GM23338 (cell line): Measurements from ENCODE around the gene CYP4Z1. TPM values are rescaled to one million over a fixed set of nuclear protein-coding genes. Genes with fewer than 3 reads are reported as not detected.
"Not testable (repeated sequence)": the region's sequence is repeated elsewhere in the genome, so short reads cannot be mapped to it uniquely, and the experiment has no call there.

Experiments
- ATAC-seq: fragments of 200-7000 bp; cut with Tn5 transposase; 3 replicates; pipeline ENCODE4 v1.9.1; 2020
- DNase-seq: peaks from one replicate; pipeline ENCODE4 v3.0.0-alpha.2; 2015; ENCODE audit warnings: low spot score
- H2AFZ ChIP-seq: fragments of 200-600 bp; sonication (generic); 2 replicates; pipeline ENCODE4 v1.8.0; 2016; ENCODE audit warnings: antibody characterized with exemption, mild to moderate bottlenecking, moderate library complexity
- H3F3A ChIP-seq: fragments of 200-600 bp; sonication (generic); replicated peaks from 2 replicates; pipeline ENCODE4 v1.8.0; 2017; ENCODE audit warnings: antibody characterized with exemption, mixed run types, low read depth
- H3K27ac ChIP-seq: fragments of 200-600 bp; sonication (generic); 2 replicates; pipeline ENCODE4 v1.6.1; 2016; ENCODE audit warnings: low read depth
- H3K27me3 ChIP-seq: fragments of 200-600 bp; sonication (generic); 2 replicates; pipeline ENCODE4 v1.8.0; 2016; ENCODE audit warnings: mild to moderate bottlenecking, mixed run types, moderate library complexity; ENCODE audit not compliant: insufficient read depth
- H3K36me3 ChIP-seq: fragments of 200-600 bp; sonication (generic); 2 replicates; pipeline ENCODE4 v1.8.0; 2016; ENCODE audit warnings: mild to moderate bottlenecking; ENCODE audit not compliant: insufficient read depth
- H3K4me1 ChIP-seq: fragments of 200-600 bp; sonication (generic); 2 replicates; pipeline ENCODE4 v1.8.0; 2016; ENCODE audit warnings: mild to moderate bottlenecking, moderate library complexity; ENCODE audit not compliant: insufficient read depth
- H3K4me2 ChIP-seq: fragments of 200-600 bp; sonication (generic); 2 replicates; pipeline ENCODE4 v1.7.1; 2017; ENCODE audit warnings: mixed run types
- H3K4me3 ChIP-seq: fragments of 200-600 bp; sonication (generic); 2 replicates; pipeline ENCODE4 v1.6.1; 2016; ENCODE audit warnings: mixed run types
- H3K79me2 ChIP-seq: fragments of 200-600 bp; sonication (generic); replicated peaks from 2 replicates; pipeline ENCODE4 v1.8.0; 2017; ENCODE audit warnings: mild to moderate bottlenecking; ENCODE audit not compliant: insufficient read depth
- H3K9me2 ChIP-seq: fragments of 200-600 bp; sonication (generic); 2 replicates; pipeline ENCODE4 v1.8.0; 2017; ENCODE audit not compliant: insufficient read depth
- H4K20me1 ChIP-seq: fragments of 200-600 bp; sonication (generic); replicated peaks from 2 replicates; pipeline ENCODE4 v1.8.0; 2017; ENCODE audit warnings: mild to moderate bottlenecking; ENCODE audit not compliant: insufficient read depth
- H3K27ac Mint-ChIP-seq: 2 replicates; pipeline ENCODE4 v1.8.0; 2020; ENCODE audit warnings: inconsistent platforms, mild to moderate bottlenecking, moderate library complexity, mixed read lengths
- H3K27me3 Mint-ChIP-seq: 3 replicates; pipeline ENCODE4 v1.8.0; 2022; ENCODE audit warnings: low read depth, mild to moderate bottlenecking, moderate library complexity, mixed read lengths, inconsistent platforms; ENCODE audit not compliant: insufficient read depth, poor library complexity
- H3K36me3 Mint-ChIP-seq: 3 replicates; pipeline ENCODE4 v1.8.0; 2021; ENCODE audit warnings: low read depth, mild to moderate bottlenecking, inconsistent platforms, moderate library complexity, mixed read lengths
- H3K4me1 Mint-ChIP-seq: 3 replicates; pipeline ENCODE4 v1.8.0; 2020; ENCODE audit warnings: mild to moderate bottlenecking, inconsistent platforms, mixed read lengths
- H3K4me3 Mint-ChIP-seq: 3 replicates; pipeline ENCODE4 v1.8.0; 2021; ENCODE audit warnings: moderate library complexity, mild to moderate bottlenecking, inconsistent platforms, mixed read lengths
- H3K9me3 Mint-ChIP-seq: 3 replicates; pipeline ENCODE4 v1.8.0; 2020; ENCODE audit warnings: moderate library complexity, mild to moderate bottlenecking, inconsistent platforms, mixed read lengths
- CREB1 ChIP-seq: fragments of 250-450 bp; sonication (Bioruptor Pico); IDR thresholded peaks from 2 replicates; pipeline ENCODE4 v1.5.0; 2020; ENCODE audit warnings: low read depth, mild to moderate bottlenecking, moderate library complexity
- JUNB ChIP-seq: IDR thresholded peaks from one replicate; pipeline ENCODE4 v1.6.1; 2016; ENCODE audit warnings: antibody characterized with exemption; ENCODE audit not compliant: unreplicated experiment
- NANOG ChIP-seq: IDR thresholded peaks from 2 replicates; pipeline ENCODE4 v1.6.1; 2016; ENCODE audit warnings: antibody characterized with exemption, borderline replicate concordance
- REST ChIP-seq: IDR thresholded peaks from one replicate; pipeline ENCODE4 v1.6.1; 2018; ENCODE audit warnings: antibody characterized with exemption; ENCODE audit not compliant: unreplicated experiment
- polyA plus RNA-seq: library from polyadenylated mRNA; unstranded; fragments of >200 nt; fragmentation: Nextera tagmentation; extraction: Ambion mirVana; gene quantifications from 2 replicates; pipeline ENCODE4 v1.2.1, GENCODE V29; 2016
- total RNA-seq: library from RNA; depleted of rRNA; stranded (reverse); fragments of >200 nt; shearing (Covaris generic); gene quantifications from 2 replicates; pipeline ENCODE4 v1.2.3, GENCODE V29; 2014

The CYP4Z1 gene
- total and polyA plus RNA-seq, 2 experiments from 2014 or later = not detected

DNA sequence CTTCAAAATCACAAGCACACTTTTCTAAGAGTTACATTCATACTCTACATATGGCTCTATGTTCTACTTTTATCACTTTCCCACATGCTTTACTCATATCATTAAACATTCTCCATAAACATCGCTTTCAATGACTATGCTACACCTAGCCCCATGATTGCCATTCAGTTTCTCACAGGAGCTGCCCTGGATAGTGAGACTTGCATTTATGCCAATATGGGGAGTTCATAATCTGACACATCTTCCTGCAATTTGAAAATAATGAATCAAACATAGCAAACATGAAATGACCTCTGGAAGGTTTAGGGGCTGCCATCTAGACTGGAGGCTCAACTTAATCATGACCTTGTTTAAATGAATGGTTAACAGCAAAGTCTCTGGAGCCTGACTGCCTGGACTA lies 61.2 kb downstream of the CYP4Z1 start (continued):
- TF ChIP-seq CREB1 (no peak), JUNB (no peak), REST (no peak), NANOG (no peak)

DNA sequence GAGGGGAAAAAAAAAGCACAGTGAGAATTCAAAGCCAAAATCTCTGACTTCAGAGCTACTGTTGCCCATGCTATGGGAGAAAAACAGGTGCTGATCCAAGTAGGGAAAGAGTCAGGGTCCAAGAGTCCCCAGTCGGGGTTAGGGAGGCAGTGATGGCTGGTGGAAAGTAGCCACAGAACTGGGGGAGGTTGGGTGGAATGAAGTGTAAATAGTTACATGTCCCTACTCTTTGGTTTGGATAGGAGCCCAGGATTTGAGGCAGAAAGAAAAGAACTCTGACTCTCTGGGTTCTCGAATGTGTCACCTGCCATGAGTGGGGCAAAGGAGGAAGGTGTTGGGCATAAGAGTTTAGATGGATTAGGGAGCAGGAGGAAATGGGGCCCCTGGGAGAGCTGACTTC lies 61.8 kb downstream of the CYP4Z1 start:
- not testable (repeated sequence) for H3K36me3 Mint-ChIP-seq, H3K79me2 ChIP-seq, H4K20me1 ChIP-seq, H3K27me3 ChIP-seq, H3K4me2 ChIP-seq, H3K9me2 ChIP-seq, H3K27me3 Mint-ChIP-seq, H3K4me3 ChIP-seq, H2AFZ ChIP-seq, H3F3A ChIP-seq, ATAC-seq, H3K9me3 Mint-ChIP-seq, DNase-seq, H3K27ac Mint-ChIP-seq, H3K4me3 Mint-ChIP-seq, H3K27ac ChIP-seq, H3K36me3 ChIP-seq
- H3K4me1 Mint-ChIP-seq = peaks cover 28% of the 10 kb centered on the region
- peaks cover 24% of the 10 kb centered on the region for H3K4me1 ChIP-seq

- peaks cover 28% of the 10 kb centered on the region for H3K4me1 Mint-ChIP-seq
- H3K27ac ChIP-seq = 0 out of 2 replicates have a peak overlapping the region, but pooled peaks have one; percentile 12
- H3K27me3 Mint-ChIP-seq = peaks cover 11% of the 10 kb centered on the region
- not testable (repeated sequence) for H3K79me2 ChIP-seq, H3K9me2 ChIP-seq, H3K36me3 Mint-ChIP-seq, H3K9me3 Mint-ChIP-seq, H4K20me1 ChIP-seq, H2AFZ ChIP-seq, H3K36me3 ChIP-seq, H3F3A ChIP-seq, H3K27me3 ChIP-seq, H3K4me3 Mint-ChIP-seq
- H3K4me2 ChIP-seq = peak overlapping the region; percentile 42
- ATAC-seq = peak; percentile 81
- DNase-seq = peak; percentile 58
- peak overlapping the region; percentile 82; the same call in 1 of the 2 replicates for H3K27ac Mint-ChIP-seq
- H3K4me1 ChIP-seq = peaks cover 24% of the 10 kb centered on the region
- peak overlapping the region; percentile 4 for H3K4me3 ChIP-seq
These were observed 62.6 kb downstream of the CYP4Z1 start for GRCh38 chr1:47129489-47130230.

- not testable (repeated sequence) for H3K36me3 ChIP-seq, H3K36me3 Mint-ChIP-seq, H4K20me1 ChIP-seq, H3F3A ChIP-seq, ATAC-seq, H3K4me3 ChIP-seq, H3K4me3 Mint-ChIP-seq, H3K27ac ChIP-seq, DNase-seq, H3K4me2 ChIP-seq, H3K27me3 ChIP-seq, H2AFZ ChIP-seq, H3K79me2 ChIP-seq, H3K9me3 Mint-ChIP-seq, H3K27ac Mint-ChIP-seq, H3K9me2 ChIP-seq
- H3K4me1 Mint-ChIP-seq = peaks cover 26% of the 10 kb centered on the region
- H3K4me1 ChIP-seq = peaks cover 24% of the 10 kb centered on the region
- peaks cover 11% of the 10 kb centered on the region for H3K27me3 Mint-ChIP-seq
These were observed 65.6 kb downstream of the CYP4Z1 start for GRCh38 chr1:47132665-47133064.
